Left lung (tissue), 10 donors: Measurements from ENCODE around the gene ATP8A2. TPM values are rescaled to one million over a fixed set of nuclear protein-coding genes. Genes with fewer than 3 reads are reported as not detected.

Experiments used
- ATAC-seq: fragments of 200-7000 bp; cut with Tn5 transposase; one replicate; pipeline ENCODE4 v1.9.1; 2020; ENCODE audit warnings: moderate library complexity
- DNase-seq, 4 donors: peaks; one replicate each; pipeline ENCODE4 v3.0.0-alpha.2; 2013 to 2020
- H3K27ac ChIP-seq, 2 donors: fragments of 200-600 bp; sonication (generic) in 1 of 2; one replicate each; pipeline versions ENCODE4 v1.5.0 to v1.8.0; 2020 to 2021
- H3K27me3 ChIP-seq, 2 donors: fragments of 200-600 bp; sonication (generic) in 1 of 2; one replicate each; pipeline versions ENCODE4 v1.5.0 to v1.8.0; 2020 to 2021
- H3K36me3 ChIP-seq, 2 donors: fragments of 200-600 bp; sonication (generic) in 1 of 2; one replicate each; pipeline versions ENCODE4 v1.5.0 to v1.8.0; 2020 to 2021
- H3K4me1 ChIP-seq, 2 donors: fragments of 200-600 bp; one replicate each; pipeline ENCODE4 v1.8.0; 2021
- H3K4me3 ChIP-seq, 2 donors: fragments of 200-600 bp; sonication (generic) in 1 of 2; one replicate each; pipeline versions ENCODE4 v1.5.0 to v1.8.0; 2020 to 2021; ENCODE audit warnings: mild to moderate bottlenecking in 1 of 2
- H3K9me3 ChIP-seq, 2 donors: fragments of 200-600 bp; sonication (generic) in 1 of 2; one replicate each; pipeline versions ENCODE4 v1.5.0 to v1.8.0; 2020 to 2021
- CTCF ChIP-seq, 2 donors: fragments of 200-600 bp; sonication (generic) in 1 of 2; IDR thresholded peaks; one replicate each; pipeline versions ENCODE4 v1.5.0 to v1.8.0; 2021; ENCODE audit warnings: antibody characterized with exemption in 2 of 2
- intact Hi-C, 2 donors: fragments of 100-400 bp; cut with DNase I; formaldehyde crosslinking; loops; one replicate each; pipeline versions ENCODE4 v1.11.2 to v1.14.2; 2022
- polyA plus RNA-seq, 6 donors: library from polyadenylated mRNA; unstranded; fragments of 120-200 nt; gene quantifications; one replicate each; pipeline ENCODE4 v1.2.1, GENCODE V29; 2013; ENCODE audit not compliant: insufficient read length in 6 of 6
- total RNA-seq, 2 donors: library from RNA; stranded (reverse); fragmentation: NEBNext Ultra II Directional; extraction: Animal tissue kit (Norgen Biotek cat#: 25700); gene quantifications; one replicate each; pipeline ENCODE4 v1.2.1, GENCODE V29; 2021
- donor health status: DM: no; HTN: yes; CAD: no.
- donor health status: DM: no; HTN: no; CAD: no.

The ATP8A2 gene
- total and polyA plus RNA-seq, 8 donors: 1.1 to 13.4 (median 9.6) TPM

GRCh38 chr13:25927932-25928331 lies 556.2 kb downstream of the ATP8A2 start:
- no peak for ATAC-seq
- DNase-seq: no peak
- no peak overlapping the region for H3K27ac ChIP-seq
- intact Hi-C loops: no loop called here
- H3K36me3 ChIP-seq: no peaks in the 10 kb centered on the region
- no peaks in the 10 kb centered on the region for H3K27me3 ChIP-seq
- H3K9me3 ChIP-seq: no peaks in the 10 kb centered on the region
- H3K4me1 ChIP-seq: no peaks in the 10 kb centered on the region
- no peak overlapping the region for H3K4me3 ChIP-seq
- no peak for TF ChIP-seq CTCF (IDR thresholded peaks at IDR 0.05)

- Histone ChIP-seq H3K9me3 (no peaks in the 10 kb centered on the region), H3K4me3 (no peak overlapping the region), H3K4me1 (no peaks in the 10 kb centered on the region), H3K27me3 (no peaks in the 10 kb centered on the region), H3K36me3 (no peaks in the 10 kb centered on the region), H3K27ac (no peak overlapping the region)
- ATAC-seq (no peak), DNase-seq (no peak)
- TF ChIP-seq CTCF (IDR thresholded peaks at IDR 0.05): no peak
- intact Hi-C loops: no loop called here
Observed at GRCh38 chr13:25928941-25929505, 557.2 kb downstream of the ATP8A2 start.

GRCh38 chr13:25929816-25930215 lies 558.0 kb downstream of the ATP8A2 start:
- intact Hi-C loops: no loop called here
- Histone ChIP-seq H3K4me1 (no peaks in the 10 kb centered on the region), H3K27ac (no peak overlapping the region), H3K4me3 (no peak overlapping the region), H3K27me3 (no peaks in the 10 kb centered on the region), H3K36me3 (no peaks in the 10 kb centered on the region), H3K9me3 (no peaks in the 10 kb centered on the region)
- TF ChIP-seq CTCF (IDR thresholded peaks at IDR 0.05): no peak
- ATAC-seq (no peak), DNase-seq (no peak)

- ATAC-seq (no peak), DNase-seq (no peak)
- Histone ChIP-seq H3K27me3 (no peaks in the 10 kb centered on the region), H3K4me3 (no peak overlapping the region), H3K4me1 (no peaks in the 10 kb centered on the region), H3K9me3 (no peaks in the 10 kb centered on the region), H3K27ac (no peak overlapping the region), H3K36me3 (no peaks in the 10 kb centered on the region)
- intact Hi-C loops: no loop called here
- TF ChIP-seq CTCF (IDR thresholded peaks at IDR 0.05): no peak
Observed at GRCh38 chr13:25930653-25931052, 558.9 kb downstream of the ATP8A2 start.

- no peak overlapping the region for H3K4me3 ChIP-seq
- H3K9me3 ChIP-seq: no peaks in the 10 kb centered on the region
- no peak for DNase-seq
- no peaks in the 10 kb centered on the region for H3K36me3 ChIP-seq
- TF ChIP-seq CTCF (IDR thresholded peaks at IDR 0.05): no peak
- H3K27me3 ChIP-seq: no peaks in the 10 kb centered on the region
- no peak overlapping the region for H3K27ac ChIP-seq
- ATAC-seq: no peak
- H3K4me1 ChIP-seq: no peaks in the 10 kb centered on the region
- intact Hi-C loops: no loop called here
Observed at GRCh38 chr13:25932365-25932764, 560.6 kb downstream of the ATP8A2 start.
